Breast epithelium (tissue), 3 donors: ENCODE data around the gene H1-8.

Experiments used
- CTCF ChIP-seq, 3 donors: fragments of 450-650 bp; IDR thresholded peaks; one replicate each; pipeline ENCODE4 v1.5.1; 2016 to 2017; ENCODE audit warnings: antibody characterized with exemption in 3 of 3, mild to moderate bottlenecking in 3 of 3, moderate library complexity in 3 of 3
- POLR2A ChIP-seq: fragments of 450-650 bp; IDR thresholded peaks from one replicate; pipeline ENCODE4 v1.6.1; 2016; ENCODE audit warnings: antibody characterized with exemption, mild to moderate bottlenecking, moderate library complexity
- POLR2AphosphoS5 ChIP-seq, 3 donors: sonication (generic); formaldehyde crosslinking; IDR thresholded peaks; one replicate each; pipeline ENCODE4 v1.6.1; 2017; ENCODE audit warnings: antibody characterized with exemption in 3 of 3

- TF ChIP-seq POLR2AphosphoS5 (IDR thresholded peaks at IDR 0.05): no peak
- TF ChIP-seq CTCF (IDR thresholded peaks at IDR 0.05): no peak
- TF ChIP-seq POLR2A: no peak
Observed at GRCh38 chr3:129597087-129597999, 54.4 kb downstream of the H1-8 start.
